WTC11 (cell line): ENCODE results near the gene PPIG. TPM values are rescaled to one million over a fixed set of nuclear protein-coding genes. Genes with fewer than 3 reads are reported as not detected.

Source experiments
- ATAC-seq: fragments of 200-7000 bp; cut with Tn5 transposase; 2 replicates; pipeline ENCODE4 v1.10.0; 2021; ENCODE audit warnings: mild to moderate bottlenecking, moderate library complexity
- CTCF ChIA-PET: fragments of 300-600 bp; sonication (Branson Sonifier 250); formaldehyde crosslinking; loops from one replicate; lab custom pipeline; 2021; ENCODE audit warnings: antibody characterized with exemption; lab: Charles Lee
- POLR2A ChIA-PET: fragments of 350-600 bp; sonication (Branson Sonifier 250); formaldehyde crosslinking; loops from one replicate; lab custom pipeline; 2021; ENCODE audit warnings: antibody characterized with exemption; lab: Charles Lee
- DNase-seq: peaks from one replicate; pipeline ENCODE4 v3.0.0; 2021; ENCODE audit warnings: low spot score
- H3K27ac Mint-ChIP-seq: 2 replicates; pipeline ENCODE4 v1.8.0; 2021; ENCODE audit warnings: mixed read lengths
- H3K27me3 Mint-ChIP-seq: 2 replicates; pipeline ENCODE4 v1.8.0; 2021; ENCODE audit warnings: low read depth, mild to moderate bottlenecking, moderate library complexity, mixed read lengths
- H3K36me3 Mint-ChIP-seq: 2 replicates; pipeline ENCODE4 v1.8.0; 2021; ENCODE audit warnings: mixed read lengths
- H3K4me1 Mint-ChIP-seq: 2 replicates; pipeline ENCODE4 v1.8.0; 2022; ENCODE audit warnings: mixed read lengths
- H3K4me3 Mint-ChIP-seq: 2 replicates; pipeline ENCODE4 v1.8.0; 2021; ENCODE audit warnings: mild to moderate bottlenecking, moderate library complexity, mixed read lengths
- H3K9me3 Mint-ChIP-seq: 2 replicates; pipeline ENCODE4 v1.8.0; 2021; ENCODE audit warnings: mixed read lengths
- AR ChIP-seq: fragments of 250-450 bp; sonication (Bioruptor Pico); IDR thresholded peaks from 2 replicates; pipeline ENCODE4 v1.9.0; 2021; ENCODE audit warnings: mild to moderate bottlenecking
- CDX4 ChIP-seq: fragments of 250-450 bp; sonication (Bioruptor Pico); IDR thresholded peaks from 2 replicates; pipeline ENCODE4 v1.9.0; 2021; ENCODE audit warnings: moderate library complexity, mild to moderate bottlenecking, inconsistent platforms, borderline replicate concordance
- E2F1 ChIP-seq: sonication (generic); formaldehyde crosslinking; IDR thresholded peaks from 2 replicates; pipeline ENCODE4 v1.8.0; 2022; ENCODE audit warnings: mild to moderate bottlenecking, missing genetic modification reagents
- ESRRA ChIP-seq: sonication (generic); formaldehyde crosslinking; IDR thresholded peaks from 2 replicates; pipeline ENCODE4 v1.8.1; 2022; ENCODE audit warnings: mild to moderate bottlenecking, missing genetic modification reagents, borderline replicate concordance
- IRF1 ChIP-seq: sonication (generic); formaldehyde crosslinking; IDR thresholded peaks from 2 replicates; pipeline ENCODE4 v1.8.0; 2023; ENCODE audit warnings: missing genetic modification reagents
- IRF2 ChIP-seq: sonication (generic); formaldehyde crosslinking; IDR thresholded peaks from 2 replicates; pipeline ENCODE4 v1.8.0; 2022; ENCODE audit warnings: low read depth, missing genetic modification reagents, borderline replicate concordance
- MAX ChIP-seq: sonication (generic); formaldehyde crosslinking; IDR thresholded peaks from 2 replicates; pipeline ENCODE4 v1.8.0; 2022; ENCODE audit warnings: mild to moderate bottlenecking, missing genetic modification reagents
- SMAD3 ChIP-seq: sonication (generic); formaldehyde crosslinking; IDR thresholded peaks from 2 replicates; pipeline ENCODE4 v1.8.0; 2022; ENCODE audit warnings: missing genetic modification reagents, mild to moderate bottlenecking, borderline replicate concordance
- SP1 ChIP-seq: sonication (generic); formaldehyde crosslinking; conservative IDR thresholded peaks from 2 replicates; pipeline ENCODE4 v1.8.1; 2022; ENCODE audit warnings: missing genetic modification reagents
- STAT6 ChIP-seq: sonication (generic); formaldehyde crosslinking; conservative IDR thresholded peaks from 2 replicates; pipeline ENCODE4 v1.8.1; 2023; ENCODE audit warnings: mild to moderate bottlenecking, low read depth, missing genetic modification reagents, moderate library complexity
- TP53 ChIP-seq: sonication (generic); formaldehyde crosslinking; IDR thresholded peaks from 2 replicates; pipeline ENCODE4 v1.8.1; 2023; ENCODE audit warnings: mild to moderate bottlenecking, missing genetic modification reagents
- USF1 ChIP-seq: sonication (generic); formaldehyde crosslinking; IDR thresholded peaks from 2 replicates; pipeline ENCODE4 v1.8.0; 2022; ENCODE audit warnings: mild to moderate bottlenecking, missing genetic modification reagents
- USF2 ChIP-seq: sonication (generic); formaldehyde crosslinking; IDR thresholded peaks from 2 replicates; pipeline ENCODE4 v1.8.1; 2023; ENCODE audit warnings: mild to moderate bottlenecking, missing genetic modification reagents, moderate library complexity
- ZNF138 ChIP-seq: sonication (generic); formaldehyde crosslinking; conservative IDR thresholded peaks from 2 replicates; pipeline ENCODE4 v1.8.1; 2022; ENCODE audit warnings: mild to moderate bottlenecking, moderate library complexity, missing genetic modification reagents
- ZNF232 ChIP-seq: sonication (generic); formaldehyde crosslinking; IDR thresholded peaks from 2 replicates; pipeline ENCODE4 v1.8.0; 2022; ENCODE audit warnings: mild to moderate bottlenecking, missing genetic modification reagents
- ZNF396 ChIP-seq: fragments of 250-450 bp; sonication (Bioruptor Pico); IDR thresholded peaks from 2 replicates; pipeline ENCODE4 v1.8.0; 2021; ENCODE audit warnings: mild to moderate bottlenecking, moderate library complexity, borderline replicate concordance
- ZNF416 ChIP-seq: fragments of 250-450 bp; sonication (Bioruptor Pico); IDR thresholded peaks from 2 replicates; pipeline ENCODE4 v1.9.0; 2021; ENCODE audit warnings: mild to moderate bottlenecking, inconsistent platforms
- ZNF423 ChIP-seq: fragments of 250-450 bp; sonication (Bioruptor Pico); IDR thresholded peaks from 2 replicates; pipeline ENCODE4 v2.1.2; 2022; ENCODE audit warnings: mild to moderate bottlenecking, moderate library complexity
- total RNA-seq: library from RNA; stranded (reverse); gene quantifications from 3 replicates; pipeline ENCODE4 v1.2.3, GENCODE V29; 2021

Gene PPIG
- total RNA-seq, 1 experiment from 2014 or later = 77.7 TPM

- H3K27me3 Mint-ChIP-seq = peaks cover 13% of the 10 kb centered on the region
- ATAC-seq (no peak), DNase-seq (no peak)
- no peak overlapping the region for H3K4me3 Mint-ChIP-seq
- CTCF ChIA-PET = no interaction called here
- H3K36me3 Mint-ChIP-seq = peaks cover 9% of the 10 kb centered on the region
- no peak overlapping the region for H3K27ac Mint-ChIP-seq
- TF ChIP-seq ZNF396 (CRISPR knock-in tag) (no peak), IRF2 (CRISPR knock-in tag) (no peak), MAX (CRISPR knock-in tag) (no peak), ZNF416 (CRISPR knock-in tag) (no peak), STAT6 (CRISPR knock-in tag) (no peak), SP1 (no peak), CDX4 (no peak), ZNF232 (CRISPR knock-in tag) (no peak), SMAD3 (CRISPR knock-in tag) (no peak), AR (CRISPR knock-in tag) (no peak), TP53 (CRISPR knock-in tag) (no peak), ESRRA (CRISPR knock-in tag) (no peak), USF1 (CRISPR knock-in tag) (no peak), ZNF423 (CRISPR knock-in tag) (no peak), ZNF138 (CRISPR knock-in tag) (no peak), E2F1 (no peak), IRF1 (CRISPR knock-in tag) (no peak), USF2 (CRISPR knock-in tag) (no peak)
- peaks cover 21% of the 10 kb centered on the region for H3K9me3 Mint-ChIP-seq
- POLR2A ChIA-PET = no interaction called here
- H3K4me1 Mint-ChIP-seq = peaks cover 14% of the 10 kb centered on the region
Observed at GRCh38 chr2:169690958-169691357, 106.8 kb downstream of the PPIG start.

Other genes with a start within 250 kb of the PPIG start
- gene LRP2, start 221.8 kb upstream of the PPIG start, total RNA-seq = 0.59 to 1.2 TPM (median 1.0 TPM) in 3 replicates
- gene BBS5, start 104.9 kb upstream of the PPIG start, total RNA-seq = 0.90 to 1.6 TPM (median 1.5 TPM) in 3 replicates
- gene KLHL41, start 74.6 kb upstream of the PPIG start, total RNA-seq = not detected in 3 replicates
- gene FASTKD1, start 10.5 kb upstream of the PPIG start, total RNA-seq = 69.7 to 72.4 TPM (median 71.2 TPM) in 3 replicates
- 0.20 to 0.60 TPM (median 0.25 TPM) in 3 replicates for gene CFAP210, start 110.1 kb downstream of the PPIG start, total RNA-seq
- gene PHOSPHO2, start 110.1 kb downstream of the PPIG start, total RNA-seq = 6.1 to 8.1 TPM (median 7.3 TPM) in 3 replicates
- 44.2 to 45.8 TPM (median 45.6 TPM) in 3 replicates for gene KLHL23, start 149.5 kb downstream of the PPIG start, total RNA-seq
- gene SSB, start 214.5 kb downstream of the PPIG start, total RNA-seq = 201 to 235 TPM (median 202 TPM) in 3 replicates
- gene METTL5, start 240.6 kb downstream of the PPIG start, total RNA-seq = 89.9 to 90.9 TPM (median 90.4 TPM) in 3 replicates
- 13.0 to 16.4 TPM (median 14.3 TPM) in 3 replicates for gene UBR3, start 243.1 kb downstream of the PPIG start, total RNA-seq